H9 (cell line): Measurements from ENCODE around the gene PTPN3. TPM values are rescaled to one million over a fixed set of nuclear protein-coding genes. Genes with fewer than 3 reads are reported as not detected.
"Not testable (repeated sequence)": the region's sequence is repeated elsewhere in the genome, so short reads cannot be mapped to it uniquely, and the experiment has no call there.

Source experiments
- DNase-seq: peaks from one replicate; pipeline ENCODE4 v3.0.0-alpha.2; 2017
- H2AFZ ChIP-seq: one replicate; pipeline ENCODE4 v1.6.1; 2013; ENCODE audit warnings: mild to moderate bottlenecking, low read length, control low read depth, moderate library complexity
- H2AK5ac ChIP-seq: 2 replicates; pipeline ENCODE4 v1.6.1; 2013; ENCODE audit warnings: low read length, control low read depth, mixed read lengths; ENCODE audit not compliant: insufficient read length
- H2BK120ac ChIP-seq: one replicate; pipeline ENCODE4 v1.6.1; 2013; ENCODE audit warnings: low read depth, mild to moderate bottlenecking, low read length, control low read depth, inconsistent platforms; ENCODE audit not compliant: poor library complexity, severe bottlenecking
- H2BK12ac ChIP-seq: 2 replicates; pipeline ENCODE4 v1.6.1; 2013; ENCODE audit warnings: low read length, control low read depth, mixed read lengths, low read depth; ENCODE audit not compliant: insufficient read length
- H2BK15ac ChIP-seq: 2 replicates; pipeline ENCODE4 v1.6.1; 2013; ENCODE audit warnings: low read depth, low read length, control low read depth
- H2BK20ac ChIP-seq: one replicate; pipeline ENCODE4 v1.6.1; 2013; ENCODE audit warnings: low read depth, mild to moderate bottlenecking, low read length, control low read depth, inconsistent platforms; ENCODE audit not compliant: poor library complexity, severe bottlenecking
- H2BK5ac ChIP-seq: 2 replicates; pipeline ENCODE4 v1.6.1; 2013; ENCODE audit warnings: low read length, control low read depth, mixed read lengths; ENCODE audit not compliant: insufficient read length
- H3K14ac ChIP-seq: 2 replicates; pipeline ENCODE4 v1.6.1; 2013; ENCODE audit warnings: low read length, control low read depth; ENCODE audit not compliant: insufficient read depth
- H3K18ac ChIP-seq: 2 replicates; pipeline ENCODE4 v1.6.1; 2013; ENCODE audit warnings: low read depth, mild to moderate bottlenecking, mixed read lengths, low read length, control low read depth; ENCODE audit not compliant: insufficient read length
- H3K23ac ChIP-seq: 2 replicates; pipeline ENCODE4 v1.6.1; 2013; ENCODE audit warnings: low read length, control low read depth, mixed read lengths, low read depth; ENCODE audit not compliant: insufficient read length
- H3K23me2 ChIP-seq: 2 replicates; pipeline ENCODE4 v1.6.1; 2013; ENCODE audit warnings: low read depth, mild to moderate bottlenecking, mixed read lengths, low read length, control low read depth; ENCODE audit not compliant: insufficient read length, poor library complexity, severe bottlenecking
- H3K27ac ChIP-seq: 2 replicates; pipeline ENCODE4 v1.5.1; 2013; ENCODE audit warnings: low read length, control low read depth, mixed read lengths, low read depth; ENCODE audit not compliant: insufficient read length
- H3K27me3 ChIP-seq: 2 replicates; pipeline ENCODE4 v1.6.1; 2013; ENCODE audit warnings: low read length, control low read depth, inconsistent platforms; ENCODE audit not compliant: insufficient read depth
- H3K4ac ChIP-seq: 2 replicates; pipeline ENCODE4 v1.6.1; 2013; ENCODE audit warnings: low read depth, mild to moderate bottlenecking, control low read depth, inconsistent platforms, low read length, moderate library complexity
- H3K4me1 ChIP-seq: 2 replicates; pipeline ENCODE4 v1.6.1; 2013; ENCODE audit warnings: low read length, control low read depth, inconsistent platforms; ENCODE audit not compliant: insufficient read depth
- H3K4me2 ChIP-seq: 2 replicates; pipeline ENCODE4 v1.6.1; 2013; ENCODE audit warnings: low read length, control low read depth, mixed read lengths; ENCODE audit not compliant: insufficient read length, insufficient read depth
- H3K56ac ChIP-seq: 2 replicates; pipeline ENCODE4 v1.6.1; 2013; ENCODE audit warnings: low read depth, mild to moderate bottlenecking, mixed read lengths, low read length, control low read depth; ENCODE audit not compliant: insufficient read length
- H3K79me1 ChIP-seq: 2 replicates; pipeline ENCODE4 v1.6.1; 2013; ENCODE audit warnings: low read depth, mild to moderate bottlenecking, moderate library complexity, low read length, control low read depth, inconsistent platforms; ENCODE audit not compliant: insufficient read depth, poor library complexity, severe bottlenecking
- H3K79me2 ChIP-seq: 2 replicates; pipeline ENCODE4 v1.6.1; 2013; ENCODE audit warnings: low read length, control low read depth, inconsistent platforms; ENCODE audit not compliant: insufficient read depth
- H3K9ac ChIP-seq: 2 replicates; pipeline ENCODE4 v1.6.1; 2013; ENCODE audit warnings: low read length, control low read depth, mixed read lengths; ENCODE audit not compliant: insufficient read length; ENCODE audit errors: extremely low read depth
- H3K9me3 ChIP-seq: one replicate; pipeline ENCODE4 v1.6.1; 2013; ENCODE audit warnings: low read depth, low read length, inconsistent platforms; ENCODE audit not compliant: control insufficient read depth
- H3T11ph ChIP-seq: one replicate; pipeline ENCODE4 v1.6.1; 2013; ENCODE audit warnings: mild to moderate bottlenecking, low read length, control low read depth, inconsistent platforms
- H4K20me1 ChIP-seq: one replicate; pipeline ENCODE4 v1.6.1; 2013; ENCODE audit not compliant: control insufficient read depth, insufficient read length, insufficient read depth
- H4K5ac ChIP-seq: 2 replicates; pipeline ENCODE4 v1.6.1; 2013; ENCODE audit warnings: low read depth, mild to moderate bottlenecking, mixed read lengths, low read length, control low read depth; ENCODE audit not compliant: insufficient read length
- H4K8ac ChIP-seq: replicated peaks from 2 replicates; pipeline ENCODE4 v1.6.1; 2013; ENCODE audit warnings: low read length, control low read depth, mixed read lengths, low read depth; ENCODE audit not compliant: insufficient read length
- H4K91ac ChIP-seq: 2 replicates; pipeline ENCODE4 v1.6.1; 2013; ENCODE audit warnings: low read depth, mild to moderate bottlenecking, moderate library complexity, mixed read lengths, low read length, control low read depth; ENCODE audit not compliant: insufficient read length
- H3K27ac Mint-ChIP-seq, 3 experiments: 2 replicates in 2 of 3; 3 replicates in 1 of 3; pipeline ENCODE4 v1.8.0; 2020 to 2021; ENCODE audit warnings: mixed read lengths in 3 of 3, mild to moderate bottlenecking in 1 of 3, moderate library complexity in 1 of 3
- H3K27me3 Mint-ChIP-seq: 2 replicates; pipeline ENCODE4 v1.8.0; 2021; ENCODE audit warnings: low read depth, mild to moderate bottlenecking, moderate library complexity, mixed read lengths
- H3K36me3 Mint-ChIP-seq, 3 experiments: 2 replicates in 2 of 3; 3 replicates in 1 of 3; pipeline ENCODE4 v1.8.0; 2020 to 2021; ENCODE audit warnings: low read depth in 3 of 3, mixed read lengths in 3 of 3; ENCODE audit not compliant: insufficient read depth in 1 of 3
- H3K4me1 Mint-ChIP-seq, 2 experiments: 2 replicates each; pipeline ENCODE4 v1.8.0; 2020; ENCODE audit warnings: mixed read lengths in 2 of 2
- H3K4me3 Mint-ChIP-seq, 2 experiments: 2 replicates in 1 of 2; 3 replicates in 1 of 2; pipeline ENCODE4 v1.8.0; 2020 to 2021; ENCODE audit warnings: mild to moderate bottlenecking in 2 of 2, mixed read lengths in 2 of 2, moderate library complexity in 1 of 2
- H3K9me3 Mint-ChIP-seq, 2 experiments: 2 replicates in 1 of 2; 3 replicates in 1 of 2; pipeline ENCODE4 v1.8.0; 2020; ENCODE audit warnings: mild to moderate bottlenecking in 2 of 2, mixed read lengths in 2 of 2, moderate library complexity in 1 of 2
- WGBS: extraction: QIAGEN DNeasy Blood & Tissue Kit; methylation state at CpG from one replicate; pipeline ENCODE4 v1.1.7; 2013; ENCODE audit warnings: missing lambda C conversion rate, low lambda C conversion rate, mixed read lengths; ENCODE audit not compliant: insufficient read length; ENCODE audit errors: extremely low coverage; 5-methylcytosine and 5-hydroxymethylcytosine counted together
- total RNA-seq: library from RNA; stranded (reverse); gene quantifications from 2 replicates; pipeline ENCODE4 v1.2.1, GENCODE V29; 2021
- TF ChIP-seq, protein P1 (sequence below): fragments of 200-600 bp; sonication (generic); conservative IDR thresholded peaks from 3 replicates; pipeline ENCODE4 v1.8.0; 2021; ENCODE audit warnings: antibody characterized with exemption, mild to moderate bottlenecking

The PTPN3 gene
- total RNA-seq, 1 experiment from 2014 or later, result 2.6 TPM

DNA sequence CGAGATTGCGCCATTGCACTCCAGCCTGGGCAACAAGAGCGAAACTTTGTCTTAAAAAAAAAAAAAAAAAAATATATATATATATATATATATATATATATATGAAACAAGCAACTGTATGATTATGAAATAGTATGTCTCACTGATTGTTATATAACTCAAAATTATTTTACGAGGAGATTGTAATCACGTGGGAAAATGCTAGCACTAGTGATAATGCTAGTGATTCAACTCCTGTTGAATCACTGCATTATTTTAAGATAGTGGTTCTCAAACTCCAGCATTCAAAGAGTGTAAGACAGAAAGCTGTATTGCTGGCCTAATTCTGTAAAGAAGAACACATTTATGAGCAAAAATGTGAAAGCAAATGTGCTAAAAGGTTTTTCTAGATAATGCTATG is 12.4 kb upstream of the PTPN3 start:
- H3K27ac Mint-ChIP-seq, result no peak overlapping the region
- DNase-seq, result no peak
- Histone ChIP-seq H2AFZ (no peak overlapping the region), H3K27me3 (no peaks in the 10 kb centered on the region), H3K23me2 (no peaks in the 10 kb centered on the region), H2BK12ac (no peak overlapping the region), H3K4me2 (no peak overlapping the region), H4K8ac (no peak overlapping the region), H3K79me2 (no peaks in the 10 kb centered on the region), H3K56ac (no peak overlapping the region), H4K20me1 (no peaks in the 10 kb centered on the region), H3K18ac (no peak overlapping the region), H2BK5ac (no peak overlapping the region), H4K91ac (no peak overlapping the region), H3T11ph (no peak overlapping the region), H2BK120ac (no peak overlapping the region), H2BK15ac (no peak overlapping the region), H2BK20ac (no peak overlapping the region), H3K4me1 (no peaks in the 10 kb centered on the region), H3K4ac (no peak overlapping the region), H2AK5ac (no peak overlapping the region), H3K23ac (no peak overlapping the region), H3K14ac (no peak overlapping the region), H3K9ac (no peak overlapping the region), H3K9me3 (no peaks in the 10 kb centered on the region), H3K79me1 (no peaks in the 10 kb centered on the region), H3K27ac (no peak overlapping the region), H4K5ac (no peak overlapping the region)
- no peaks in the 10 kb centered on the region for H3K36me3 Mint-ChIP-seq
- no CpG with 5 or more reads among the region's 5 CpGs for WGBS
- H3K27me3 Mint-ChIP-seq, result peaks cover 10% of the 10 kb centered on the region
- TF ChIP-seq, protein P1, sequence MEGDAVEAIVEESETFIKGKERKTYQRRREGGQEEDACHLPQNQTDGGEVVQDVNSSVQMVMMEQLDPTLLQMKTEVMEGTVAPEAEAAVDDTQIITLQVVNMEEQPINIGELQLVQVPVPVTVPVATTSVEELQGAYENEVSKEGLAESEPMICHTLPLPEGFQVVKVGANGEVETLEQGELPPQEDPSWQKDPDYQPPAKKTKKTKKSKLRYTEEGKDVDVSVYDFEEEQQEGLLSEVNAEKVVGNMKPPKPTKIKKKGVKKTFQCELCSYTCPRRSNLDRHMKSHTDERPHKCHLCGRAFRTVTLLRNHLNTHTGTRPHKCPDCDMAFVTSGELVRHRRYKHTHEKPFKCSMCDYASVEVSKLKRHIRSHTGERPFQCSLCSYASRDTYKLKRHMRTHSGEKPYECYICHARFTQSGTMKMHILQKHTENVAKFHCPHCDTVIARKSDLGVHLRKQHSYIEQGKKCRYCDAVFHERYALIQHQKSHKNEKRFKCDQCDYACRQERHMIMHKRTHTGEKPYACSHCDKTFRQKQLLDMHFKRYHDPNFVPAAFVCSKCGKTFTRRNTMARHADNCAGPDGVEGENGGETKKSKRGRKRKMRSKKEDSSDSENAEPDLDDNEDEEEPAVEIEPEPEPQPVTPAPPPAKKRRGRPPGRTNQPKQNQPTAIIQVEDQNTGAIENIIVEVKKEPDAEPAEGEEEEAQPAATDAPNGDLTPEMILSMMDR, result no peak
- no peaks in the 10 kb centered on the region for H3K9me3 Mint-ChIP-seq
- no peaks in the 10 kb centered on the region for H3K4me1 Mint-ChIP-seq
- H3K4me3 Mint-ChIP-seq, result no peak overlapping the region

DNA sequence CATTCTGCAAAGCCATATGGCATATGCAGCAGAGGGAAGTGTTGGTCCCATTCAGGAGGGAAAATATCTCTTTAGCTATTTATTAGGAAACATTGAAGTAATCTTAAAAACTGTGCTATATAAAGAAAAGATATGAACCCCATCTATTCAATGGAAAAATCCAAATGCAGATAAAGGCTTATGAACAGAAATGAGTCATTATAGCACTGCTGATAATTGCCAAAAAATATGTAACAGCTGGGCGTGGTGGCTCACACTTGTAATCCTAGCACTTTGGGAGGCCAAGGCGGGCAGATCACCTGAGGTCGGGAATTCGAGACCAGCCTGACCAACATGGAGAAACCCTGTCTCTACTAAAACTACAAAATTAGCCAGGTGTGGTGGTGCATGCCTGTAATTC is 11.9 kb upstream of the PTPN3 start:
- not testable (repeated sequence) for H3K4me3 Mint-ChIP-seq, H3K14ac ChIP-seq, H4K20me1 ChIP-seq, H2BK12ac ChIP-seq, H3K56ac ChIP-seq, H4K8ac ChIP-seq, DNase-seq, H3K27ac Mint-ChIP-seq, H3K23ac ChIP-seq, H3K36me3 Mint-ChIP-seq, H3K79me1 ChIP-seq, H3T11ph ChIP-seq, H3K27ac ChIP-seq, H3K4me1 ChIP-seq, H4K5ac ChIP-seq, H2AK5ac ChIP-seq, H3K9me3 Mint-ChIP-seq, H3K9me3 ChIP-seq, H3K4ac ChIP-seq, H3K79me2 ChIP-seq, H2AFZ ChIP-seq, H3K4me2 ChIP-seq, H2BK120ac ChIP-seq, H4K91ac ChIP-seq, H2BK15ac ChIP-seq, H3K4me1 Mint-ChIP-seq, H2BK5ac ChIP-seq, H2BK20ac ChIP-seq, H3K27me3 ChIP-seq, H3K9ac ChIP-seq, H3K18ac ChIP-seq, H3K23me2 ChIP-seq, H3K27me3 Mint-ChIP-seq
- WGBS, result no CpG with 5 or more reads among the region's 4 CpGs
